GM23338 (cell line): ENCODE measurements around the gene GPR78. TPM values are rescaled to one million over a fixed set of nuclear protein-coding genes. Genes with fewer than 3 reads are reported as not detected.

Source experiments
- ATAC-seq: fragments of 200-7000 bp; cut with Tn5 transposase; 3 replicates; pipeline ENCODE4 v1.9.1; 2020
- DNase-seq: peaks from one replicate; pipeline ENCODE4 v3.0.0-alpha.2; 2015; ENCODE audit warnings: low spot score
- H2AFZ ChIP-seq: fragments of 200-600 bp; sonication (generic); 2 replicates; pipeline ENCODE4 v1.8.0; 2016; ENCODE audit warnings: antibody characterized with exemption, mild to moderate bottlenecking, moderate library complexity
- H3F3A ChIP-seq: fragments of 200-600 bp; sonication (generic); replicated peaks from 2 replicates; pipeline ENCODE4 v1.8.0; 2017; ENCODE audit warnings: antibody characterized with exemption, mixed run types, low read depth
- H3K27ac ChIP-seq: fragments of 200-600 bp; sonication (generic); 2 replicates; pipeline ENCODE4 v1.6.1; 2016; ENCODE audit warnings: low read depth
- H3K27me3 ChIP-seq: fragments of 200-600 bp; sonication (generic); 2 replicates; pipeline ENCODE4 v1.8.0; 2016; ENCODE audit warnings: mild to moderate bottlenecking, mixed run types, moderate library complexity; ENCODE audit not compliant: insufficient read depth
- H3K36me3 ChIP-seq: fragments of 200-600 bp; sonication (generic); 2 replicates; pipeline ENCODE4 v1.8.0; 2016; ENCODE audit warnings: mild to moderate bottlenecking; ENCODE audit not compliant: insufficient read depth
- H3K4me1 ChIP-seq: fragments of 200-600 bp; sonication (generic); 2 replicates; pipeline ENCODE4 v1.8.0; 2016; ENCODE audit warnings: mild to moderate bottlenecking, moderate library complexity; ENCODE audit not compliant: insufficient read depth
- H3K4me2 ChIP-seq: fragments of 200-600 bp; sonication (generic); 2 replicates; pipeline ENCODE4 v1.7.1; 2017; ENCODE audit warnings: mixed run types
- H3K4me3 ChIP-seq: fragments of 200-600 bp; sonication (generic); 2 replicates; pipeline ENCODE4 v1.6.1; 2016; ENCODE audit warnings: mixed run types
- H3K79me2 ChIP-seq: fragments of 200-600 bp; sonication (generic); replicated peaks from 2 replicates; pipeline ENCODE4 v1.8.0; 2017; ENCODE audit warnings: mild to moderate bottlenecking; ENCODE audit not compliant: insufficient read depth
- H3K9me2 ChIP-seq: fragments of 200-600 bp; sonication (generic); 2 replicates; pipeline ENCODE4 v1.8.0; 2017; ENCODE audit not compliant: insufficient read depth
- H4K20me1 ChIP-seq: fragments of 200-600 bp; sonication (generic); replicated peaks from 2 replicates; pipeline ENCODE4 v1.8.0; 2017; ENCODE audit warnings: mild to moderate bottlenecking; ENCODE audit not compliant: insufficient read depth
- H3K27ac Mint-ChIP-seq: 2 replicates; pipeline ENCODE4 v1.8.0; 2020; ENCODE audit warnings: inconsistent platforms, mild to moderate bottlenecking, moderate library complexity, mixed read lengths
- H3K27me3 Mint-ChIP-seq: 3 replicates; pipeline ENCODE4 v1.8.0; 2022; ENCODE audit warnings: low read depth, mild to moderate bottlenecking, moderate library complexity, mixed read lengths, inconsistent platforms; ENCODE audit not compliant: insufficient read depth, poor library complexity
- H3K36me3 Mint-ChIP-seq: 3 replicates; pipeline ENCODE4 v1.8.0; 2021; ENCODE audit warnings: low read depth, mild to moderate bottlenecking, inconsistent platforms, moderate library complexity, mixed read lengths
- H3K4me1 Mint-ChIP-seq: 3 replicates; pipeline ENCODE4 v1.8.0; 2020; ENCODE audit warnings: mild to moderate bottlenecking, inconsistent platforms, mixed read lengths
- H3K4me3 Mint-ChIP-seq: 3 replicates; pipeline ENCODE4 v1.8.0; 2021; ENCODE audit warnings: moderate library complexity, mild to moderate bottlenecking, inconsistent platforms, mixed read lengths
- H3K9me3 Mint-ChIP-seq: 3 replicates; pipeline ENCODE4 v1.8.0; 2020; ENCODE audit warnings: moderate library complexity, mild to moderate bottlenecking, inconsistent platforms, mixed read lengths
- CTCF ChIP-seq, 2 experiments: fragments of 200-600 bp in 1 of 2; sonication (generic) in 1 of 2; conservative IDR thresholded peaks; 2 replicates each; pipeline versions ENCODE4 v1.5.1 to v1.6.1; 2016 to 2017; ENCODE audit warnings: antibody characterized with exemption in 2 of 2, low read depth in 2 of 2, mild to moderate bottlenecking in 2 of 2, moderate library complexity in 1 of 2
- ETS1 ChIP-seq: IDR thresholded peaks from 2 replicates; pipeline ENCODE4 v1.6.1; 2016; ENCODE audit warnings: antibody characterized with exemption
- EZH2phosphoT487 ChIP-seq: fragments of 200-600 bp; sonication (generic); IDR thresholded peaks from one replicate; pipeline ENCODE4 v1.8.1; 2018; ENCODE audit warnings: antibody characterized with exemption; ENCODE audit not compliant: unreplicated experiment
- JUNB ChIP-seq: IDR thresholded peaks from one replicate; pipeline ENCODE4 v1.6.1; 2016; ENCODE audit warnings: antibody characterized with exemption; ENCODE audit not compliant: unreplicated experiment
- NANOG ChIP-seq: IDR thresholded peaks from 2 replicates; pipeline ENCODE4 v1.6.1; 2016; ENCODE audit warnings: antibody characterized with exemption, borderline replicate concordance
- REST ChIP-seq: IDR thresholded peaks from one replicate; pipeline ENCODE4 v1.6.1; 2018; ENCODE audit warnings: antibody characterized with exemption; ENCODE audit not compliant: unreplicated experiment
- STAT1 ChIP-seq: IDR thresholded peaks from one replicate; pipeline ENCODE4 v1.6.1; 2016; ENCODE audit warnings: antibody characterized with exemption; ENCODE audit not compliant: unreplicated experiment
- ZNF114 ChIP-seq: fragments of 250-450 bp; sonication (Bioruptor Pico); IDR thresholded peaks from 2 replicates; pipeline ENCODE4 v1.5.0; 2020; ENCODE audit warnings: mild to moderate bottlenecking, moderate library complexity
- ZNF331 ChIP-seq: fragments of 250-450 bp; sonication (Bioruptor Pico); IDR thresholded peaks from 2 replicates; pipeline ENCODE4 v1.5.0; 2020; ENCODE audit warnings: low read depth, mild to moderate bottlenecking, moderate library complexity
- ZNF462 ChIP-seq: fragments of 250-450 bp; sonication (Bioruptor Pico); IDR thresholded peaks from 2 replicates; pipeline ENCODE4 v1.5.0; 2020; ENCODE audit warnings: mild to moderate bottlenecking, moderate library complexity
- polyA plus RNA-seq: library from polyadenylated mRNA; unstranded; fragments of >200 nt; fragmentation: Nextera tagmentation; extraction: Ambion mirVana; gene quantifications from 2 replicates; pipeline ENCODE4 v1.2.1, GENCODE V29; 2016
- total RNA-seq: library from RNA; depleted of rRNA; stranded (reverse); fragments of >200 nt; shearing (Covaris generic); gene quantifications from 2 replicates; pipeline ENCODE4 v1.2.3, GENCODE V29; 2014

Gene GPR78
- total and polyA plus RNA-seq, 2 experiments from 2014 or later: 0.82 to 2.7 TPM

- Histone ChIP-seq H3F3A (0 out of 2 replicates have a peak, but pooled peaks cover 2% of the 10 kb centered on the region), H2AFZ (no peak overlapping the region), H3K79me2 (no peaks in the 10 kb centered on the region), H4K20me1 (no peaks in the 10 kb centered on the region), H3K9me2 (no peaks in the 10 kb centered on the region), H3K36me3 (no peaks in the 10 kb centered on the region), H3K4me2 (no peak overlapping the region), H3K4me3 (no peak overlapping the region), H3K4me1 (peaks cover 14% of the 10 kb centered on the region; the same call in 1 of the 2 replicates), H3K27ac (no peak overlapping the region), H3K27me3 (peaks cover 13% of the 10 kb centered on the region)
- no peak overlapping the region for H3K27ac Mint-ChIP-seq
- H3K27me3 Mint-ChIP-seq: peaks cover 37% of the 10 kb centered on the region
- H3K4me3 Mint-ChIP-seq: no peak overlapping the region; the same call in 2 of the 3 replicates
- H3K9me3 Mint-ChIP-seq: no peaks in the 10 kb centered on the region
- H3K4me1 Mint-ChIP-seq: peaks cover 36% of the 10 kb centered on the region
- DNase-seq (no peak), ATAC-seq (no peak)
- no peak for TF ChIP-seq ETS1
- TF ChIP-seq REST: no peak
- no peak for TF ChIP-seq ZNF331
- no peak for TF ChIP-seq ZNF462 (CRISPR knock-in tag)
- TF ChIP-seq NANOG: no peak
- TF ChIP-seq JUNB: no peak
- TF ChIP-seq EZH2phosphoT487: no peak
- TF ChIP-seq ZNF114: no peak
- no peak for TF ChIP-seq STAT1
- TF ChIP-seq CTCF (conservative IDR thresholded peaks at IDR 0.05; ENCODE audit: low read depth in 2 of 2): no peak
- H3K36me3 Mint-ChIP-seq: no peaks in the 10 kb centered on the region
Measured at GRCh38 chr4:8582436-8582835, 2.2 kb downstream of the GPR78 start.
